ENCODE results near the gene RALGDS.
"Not testable (repeated sequence)": the region's sequence is repeated elsewhere in the genome, so short reads cannot be mapped to it uniquely, and the experiment has no call there.

RALGDS gene

DNA sequence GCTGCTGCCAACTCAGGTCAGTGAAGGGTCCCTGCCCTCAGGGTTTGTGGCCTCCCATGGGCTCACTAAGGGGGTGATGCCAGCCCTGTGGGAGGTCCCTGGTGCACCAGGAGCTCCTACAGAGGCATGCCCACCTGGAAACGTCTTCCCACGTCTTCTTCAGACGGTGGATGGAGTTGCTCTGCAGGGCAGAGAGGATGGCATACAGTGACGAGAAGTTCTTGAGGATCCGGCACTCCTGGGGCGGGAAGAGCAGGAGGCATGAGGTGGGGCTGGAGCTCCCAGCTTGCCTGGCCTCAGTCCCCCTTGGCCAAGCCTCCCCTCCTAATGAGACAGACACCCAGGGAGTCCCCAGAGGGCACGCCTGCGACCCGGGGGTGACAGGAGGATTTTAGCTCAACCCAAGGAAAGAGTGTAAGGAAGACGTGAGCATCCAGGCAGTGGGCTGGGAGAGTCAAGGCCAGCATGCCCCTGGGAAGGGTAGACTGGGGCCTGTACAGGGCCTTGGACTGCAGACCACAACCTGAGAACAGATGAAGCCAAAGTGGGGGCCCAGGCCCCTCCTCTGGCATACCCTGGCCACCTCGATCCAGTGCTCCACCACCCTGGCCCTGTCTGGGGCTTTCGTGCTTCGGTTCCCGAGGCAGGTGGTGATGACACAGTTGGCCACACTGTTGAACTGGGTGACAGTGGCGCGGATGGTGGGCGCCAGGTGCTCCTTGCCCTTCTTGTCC lies 14.4 kb downstream of the RALGDS start:
- no peak for DNase-seq (ENCODE audit: low read depth in 2 of 2)

DNA sequence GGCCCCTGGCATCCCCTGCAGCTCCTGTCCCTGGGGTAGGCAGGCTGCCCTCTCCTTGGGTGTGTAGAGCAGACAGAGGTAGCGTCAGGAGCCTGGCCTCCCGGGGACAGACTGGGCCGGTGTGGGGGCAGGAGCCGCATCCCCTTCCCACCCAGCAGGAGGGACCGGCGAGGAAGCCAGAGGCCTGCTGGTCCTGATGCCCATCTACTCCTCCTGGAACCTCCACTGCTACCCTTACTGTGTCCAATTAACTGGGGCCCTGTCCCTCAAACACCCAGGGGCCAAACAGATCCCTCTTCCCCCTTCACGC lies 15.6 kb downstream of the RALGDS start:
- no peak for DNase-seq (ENCODE audit: low read depth in 2 of 2)

DNA sequence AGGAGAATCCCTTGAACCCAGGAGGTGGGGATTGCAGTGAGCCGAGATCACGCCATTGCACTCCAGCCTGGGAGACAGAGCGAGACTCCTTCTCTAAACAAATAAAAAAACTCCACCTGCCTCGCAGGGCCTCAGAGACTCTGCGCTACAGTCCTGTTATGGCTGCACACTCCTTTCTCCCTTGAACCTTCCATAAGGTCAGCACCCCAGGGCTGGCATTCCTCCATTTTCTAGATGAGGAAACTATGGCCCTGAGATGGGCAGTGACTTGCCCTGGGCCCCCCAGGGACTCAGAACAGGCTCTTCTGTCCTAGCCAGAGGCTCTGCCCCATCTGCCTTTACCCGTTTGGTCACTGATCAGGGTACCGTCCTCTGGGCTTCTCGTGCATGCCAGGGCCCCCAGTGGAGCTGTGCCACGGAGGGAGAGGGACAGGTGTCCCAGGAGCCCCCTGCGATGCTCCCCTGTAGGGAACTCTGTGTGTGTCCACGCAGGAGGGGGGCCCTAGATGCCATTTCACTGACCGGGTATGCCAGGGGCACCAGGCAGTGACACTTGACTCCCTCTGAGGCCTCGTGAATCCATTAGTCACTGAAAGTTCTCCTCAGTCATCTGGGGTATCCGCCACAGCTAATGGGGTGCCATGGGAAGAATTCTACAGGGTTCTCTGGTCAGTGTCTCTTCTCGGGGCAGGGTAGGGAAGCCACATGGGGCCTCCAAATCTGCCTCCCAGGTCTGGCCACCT lies 16.2 kb downstream of the RALGDS start:
- no peak for DNase-seq (ENCODE audit: low read depth in 2 of 2)

DNA sequence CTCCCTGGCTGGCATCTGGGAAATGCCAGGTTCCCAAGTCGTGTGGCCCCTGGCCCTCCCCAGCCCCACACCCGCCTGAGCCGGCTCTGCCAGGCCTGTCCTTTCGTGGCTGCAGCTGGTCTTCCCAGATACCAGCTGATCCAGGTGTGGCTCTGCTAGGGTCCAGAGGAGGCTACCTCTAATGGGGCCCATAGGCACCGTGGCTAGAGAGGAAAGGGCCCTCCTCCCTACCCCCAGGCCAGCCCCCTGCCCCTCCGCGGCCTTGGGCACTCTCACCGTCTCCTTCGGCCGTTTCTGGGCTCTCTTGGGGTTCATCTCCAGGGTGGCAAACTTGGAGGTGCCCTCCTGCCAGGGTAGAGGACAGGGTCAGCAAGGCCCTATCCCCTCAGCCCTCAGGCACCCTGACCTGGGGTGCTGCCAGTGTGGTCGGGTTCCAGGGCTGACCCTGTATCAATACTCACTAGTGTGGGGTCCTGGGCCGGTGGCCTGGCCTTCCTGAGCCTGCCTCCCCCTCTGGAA lies 17.0 kb downstream of the RALGDS start:
- no peak for DNase-seq (ENCODE audit: low read depth in 2 of 2)

DNA sequence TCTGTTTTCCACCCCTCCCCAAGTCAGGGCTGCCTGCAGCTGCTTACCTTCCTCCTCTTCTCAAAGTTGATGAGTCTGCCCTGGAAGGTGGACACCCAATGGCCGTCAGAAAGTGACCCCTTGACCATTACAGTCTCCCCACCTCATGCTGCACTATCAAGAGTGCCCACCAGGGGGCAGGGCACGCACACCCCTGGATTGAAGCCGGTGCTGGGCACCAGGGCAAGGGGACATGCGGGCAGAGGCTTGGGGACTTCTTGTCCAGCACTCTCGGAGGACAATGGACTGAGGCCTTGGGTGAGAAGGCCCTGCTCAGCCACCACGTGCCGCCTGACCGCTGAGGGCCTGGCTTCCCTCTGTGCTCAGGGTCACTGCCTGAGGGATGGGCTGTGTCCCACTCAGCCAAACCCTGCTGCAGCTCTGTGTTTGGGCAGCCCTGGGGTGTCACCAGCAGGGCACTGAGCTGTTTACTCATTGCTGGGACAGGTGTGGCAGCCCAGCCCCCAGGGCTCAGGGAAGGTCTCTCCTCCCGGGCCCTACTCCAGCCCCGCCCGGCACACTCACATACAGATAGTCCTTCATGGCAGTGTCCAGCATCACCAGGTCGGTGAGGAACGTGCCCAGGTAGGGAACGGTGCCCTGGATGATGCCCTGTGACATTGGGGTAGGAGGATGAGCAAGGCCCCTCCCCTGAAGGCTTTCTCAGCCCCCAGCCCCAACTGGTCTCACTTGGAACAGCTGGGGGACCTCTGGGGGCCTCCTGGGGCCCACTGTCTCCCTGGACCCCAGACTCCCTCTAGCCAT lies 17.7 kb downstream of the RALGDS start:
- no peak for DNase-seq (ENCODE audit: low read depth in 2 of 2)

DNA sequence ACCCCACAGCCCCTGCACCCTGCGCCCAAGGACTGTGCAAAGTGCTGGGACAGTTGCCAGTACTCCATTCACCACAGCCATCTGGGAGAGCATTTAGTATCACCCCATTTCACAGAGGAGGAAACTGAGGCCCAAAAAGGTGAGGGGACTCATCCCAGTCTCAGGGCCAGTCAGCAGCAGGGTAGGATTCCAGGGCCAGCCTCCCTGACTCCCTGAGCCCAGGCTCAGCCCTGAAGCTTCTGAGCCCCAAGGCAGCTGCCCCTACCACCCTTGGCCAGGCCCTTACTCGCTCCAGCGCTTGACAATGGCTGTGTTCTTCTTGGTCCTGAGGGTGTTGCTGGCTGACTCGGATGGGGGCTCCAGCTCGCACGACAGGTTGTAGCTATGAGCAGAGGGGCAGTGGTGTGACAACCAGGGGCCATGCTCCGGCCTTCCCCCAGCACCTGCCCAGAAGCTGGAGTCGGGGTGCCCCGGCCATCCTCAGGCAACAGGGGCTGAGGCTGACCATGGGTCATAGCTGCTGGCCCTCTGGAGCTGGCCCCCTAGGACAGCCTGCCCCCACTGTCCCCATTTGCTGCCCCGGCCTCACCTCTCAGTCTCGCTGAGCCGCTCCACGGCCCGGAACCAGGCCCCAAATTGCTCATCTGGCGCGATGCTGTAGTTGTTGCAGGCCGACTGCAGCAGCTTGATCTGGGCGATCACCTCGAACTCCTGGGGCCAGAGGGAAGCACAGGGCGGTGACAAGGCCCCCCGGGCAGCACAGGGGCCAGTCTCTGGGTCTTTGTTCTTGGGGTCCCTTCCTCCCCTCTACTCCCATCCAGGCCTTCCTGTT lies 18.6 kb downstream of the RALGDS start:
- DNase-seq (ENCODE audit: low read depth in 2 of 2), result no peak

DNA sequence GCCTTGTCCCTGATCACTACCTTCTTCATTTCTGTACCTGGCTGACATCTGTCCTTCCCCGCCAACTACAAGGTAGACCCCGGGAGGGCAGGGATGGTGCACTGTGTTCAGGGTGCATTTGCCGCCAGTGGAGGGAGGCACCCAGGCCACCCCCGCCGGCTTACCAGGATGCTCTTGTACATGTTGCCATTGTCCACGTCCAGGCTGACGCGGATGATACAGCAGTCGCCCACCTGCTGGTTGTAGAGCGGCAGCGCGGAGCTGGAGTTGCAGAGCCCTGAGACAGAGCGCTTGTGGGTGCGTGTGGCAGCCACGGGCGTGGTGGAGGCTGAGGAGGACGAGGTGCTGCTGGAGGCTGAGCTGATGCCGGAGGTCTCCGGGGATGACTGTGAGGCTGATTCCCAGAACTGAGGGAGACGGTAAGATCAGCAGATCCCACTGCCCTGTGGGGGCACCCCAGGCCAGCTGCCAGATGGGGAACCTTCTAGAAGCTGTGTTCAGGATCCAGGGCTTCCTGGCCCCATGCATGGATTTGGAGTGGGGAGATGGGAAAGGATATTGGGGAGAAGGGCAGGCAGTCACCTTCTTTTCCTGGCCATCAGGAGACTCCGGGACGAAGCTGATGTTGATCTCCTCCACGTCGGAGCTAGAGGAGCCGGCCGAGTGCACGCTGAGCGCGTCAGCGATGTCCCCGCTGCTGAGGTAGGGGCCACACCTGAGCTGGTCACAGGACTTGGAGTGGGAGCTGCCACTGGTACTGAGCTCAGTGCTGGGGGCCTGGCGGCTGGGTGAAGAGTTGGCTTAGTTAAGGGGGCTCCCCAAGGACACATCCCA lies 19.5 kb downstream of the RALGDS start:
- no peak for DNase-seq (ENCODE audit: low read depth in 2 of 2)

DNA sequence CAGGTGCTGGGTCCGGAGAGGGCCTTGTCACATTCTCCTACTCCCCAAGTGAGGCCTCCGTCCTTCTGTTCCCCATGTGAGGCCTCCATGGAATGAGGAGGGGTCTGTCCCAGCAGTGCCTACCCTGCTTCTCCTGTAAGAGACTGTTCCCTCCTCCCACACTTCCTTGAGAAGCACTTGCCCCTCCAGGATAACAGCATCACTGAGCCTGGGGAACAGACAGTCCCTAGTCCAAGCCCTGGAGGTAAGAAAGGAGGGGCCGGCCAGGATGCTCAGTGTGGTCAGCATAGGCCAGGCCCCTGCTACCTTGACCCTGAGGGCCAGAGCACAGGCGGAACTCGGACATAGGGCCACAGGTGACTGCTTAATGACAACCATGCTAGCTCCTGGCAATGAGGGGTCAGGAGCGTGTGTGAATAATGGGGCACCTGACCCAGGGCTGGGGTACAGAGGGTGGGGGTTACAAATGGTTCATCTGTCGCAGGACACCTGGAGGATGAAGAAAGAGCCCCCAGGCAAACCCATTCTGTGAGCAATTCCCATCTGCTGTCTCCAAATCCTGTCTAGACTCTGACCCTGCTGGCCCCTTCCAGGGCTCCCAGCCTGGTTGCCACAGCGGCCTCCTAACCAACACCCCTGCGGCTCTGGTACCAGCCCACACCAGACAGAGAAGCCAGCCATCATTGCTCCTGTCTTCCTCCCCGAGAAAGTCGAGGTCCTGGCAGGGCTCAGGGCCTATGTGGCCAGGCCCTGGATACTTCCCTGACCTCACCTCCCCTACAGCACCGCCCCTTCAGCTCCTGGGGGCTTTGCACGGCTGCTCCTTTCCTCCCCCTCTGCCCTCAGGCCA lies 20.3 kb downstream of the RALGDS start:
- DNase-seq (ENCODE audit: low read depth in 2 of 2), result no peak

DNA sequence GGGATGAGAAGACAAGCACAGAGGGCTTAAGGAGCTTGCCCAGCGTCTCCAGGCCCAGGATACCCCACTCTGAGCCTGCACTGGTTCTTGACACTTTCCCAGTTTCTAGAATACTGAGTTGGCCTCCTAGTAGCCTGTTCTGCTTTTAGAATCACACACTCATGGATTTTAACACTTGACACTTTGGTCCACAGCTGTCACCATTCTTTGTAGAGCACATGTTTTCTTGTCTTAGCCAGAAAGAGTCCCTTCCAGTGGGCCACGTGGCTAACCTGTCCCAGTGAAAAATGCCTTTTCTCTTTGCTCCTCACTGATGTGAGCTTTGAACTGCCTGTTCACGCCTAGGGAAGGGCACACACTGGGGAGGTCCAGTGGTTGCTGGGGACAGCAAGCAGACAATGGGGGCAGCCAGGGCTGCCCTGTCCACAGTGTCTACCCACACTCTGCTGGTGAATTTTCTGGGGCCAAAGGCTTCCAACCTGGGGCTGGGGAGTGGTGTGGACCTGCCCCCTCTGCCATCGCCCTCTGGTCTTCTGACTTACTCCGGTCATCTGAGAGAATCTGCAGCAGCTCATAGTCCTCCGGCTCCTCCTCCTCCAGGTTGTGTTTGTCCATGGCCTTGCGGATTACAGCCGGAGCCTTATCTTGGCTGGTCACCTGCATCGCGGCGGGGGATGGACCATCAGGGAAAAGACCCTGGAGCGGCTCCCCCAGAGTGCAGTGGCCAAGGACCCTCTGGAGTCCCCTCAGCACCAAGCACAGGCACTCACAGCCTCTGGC lies 21.1 kb downstream of the RALGDS start:
- no peak for DNase-seq (ENCODE audit: low read depth in 2 of 2)

DNA sequence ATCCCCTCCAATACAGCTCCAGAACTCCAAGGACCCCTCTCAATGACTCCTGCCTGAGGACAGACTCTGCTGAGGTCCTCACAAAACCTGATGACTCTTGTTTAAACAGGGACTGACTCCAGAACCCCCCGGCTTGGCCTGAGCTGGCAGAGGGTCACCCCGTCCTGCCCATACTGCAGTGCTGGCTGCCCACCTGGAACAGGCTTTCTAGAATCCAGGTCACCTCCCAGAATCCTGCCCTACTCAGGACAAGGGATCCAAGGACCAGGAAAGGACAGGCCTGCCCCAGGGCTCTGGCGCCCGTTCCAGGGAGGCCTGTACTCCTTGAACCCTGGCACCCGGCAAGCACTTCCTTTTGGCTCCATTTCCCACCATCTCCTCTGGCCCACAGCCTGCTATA lies 22.2 kb downstream of the RALGDS start:
- DNase-seq (ENCODE audit: low read depth in 2 of 2), result no peak

DNA sequence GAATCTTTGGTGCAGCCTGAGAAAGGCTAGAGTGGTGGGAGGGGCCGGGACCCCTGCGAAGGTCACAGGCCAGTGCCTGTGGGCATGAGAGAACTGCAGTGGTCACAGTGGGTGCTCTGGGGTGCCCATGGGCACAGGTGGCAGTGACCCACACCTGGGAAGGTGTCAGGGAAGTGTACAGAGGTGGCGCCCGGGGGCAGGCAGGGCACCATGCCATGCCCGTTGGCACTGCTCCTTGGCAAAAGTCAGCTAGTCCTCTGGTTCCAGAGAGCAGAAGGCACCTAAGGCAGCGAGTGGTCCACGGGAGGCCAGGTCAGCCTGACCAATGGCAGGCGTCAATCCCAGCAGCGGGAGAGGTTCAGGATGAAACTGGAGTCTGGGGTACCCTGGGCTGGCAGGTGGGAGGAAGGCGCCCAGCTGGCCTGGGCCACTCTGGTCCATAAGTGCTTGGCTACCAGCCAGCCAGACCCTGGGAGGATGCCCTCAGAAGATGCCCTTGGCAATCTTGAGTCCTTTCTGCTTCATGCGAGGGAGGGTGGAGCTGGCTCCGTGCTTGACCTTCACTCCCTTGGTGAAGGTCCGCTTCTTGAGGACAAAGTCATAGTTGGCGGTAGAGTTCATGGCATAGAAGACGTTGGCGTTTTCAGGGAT lies 22.8 kb downstream of the RALGDS start:
- no peak for DNase-seq (ENCODE audit: low read depth in 2 of 2)

DNA sequence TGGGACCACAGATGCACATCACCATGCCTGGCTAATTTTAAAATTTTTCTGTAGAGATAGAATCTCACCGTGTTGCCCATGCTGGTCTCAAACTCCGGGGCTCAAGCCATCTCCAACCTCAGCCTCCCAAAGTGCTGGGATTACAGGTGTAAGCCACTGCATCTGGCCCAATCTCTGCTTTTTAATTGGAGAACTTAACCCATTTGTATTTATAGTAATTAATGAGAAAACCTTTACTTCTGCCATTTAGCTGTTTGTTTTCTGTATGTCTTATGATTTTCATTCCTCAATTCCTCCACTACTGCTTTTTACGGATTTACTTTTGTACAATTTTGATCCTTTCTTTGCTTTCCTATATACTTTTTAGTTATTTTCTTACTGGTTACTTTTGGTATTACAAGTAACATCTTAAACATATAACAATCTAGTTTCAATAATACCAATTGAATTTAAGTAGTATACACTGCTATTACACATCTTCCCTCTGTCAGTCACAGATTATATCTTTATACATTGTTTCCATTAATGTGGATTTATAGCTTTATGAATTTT lies 26.1 kb downstream of the RALGDS start:
- no peak for DNase-seq (ENCODE audit: low read depth in 2 of 2)

DNA sequence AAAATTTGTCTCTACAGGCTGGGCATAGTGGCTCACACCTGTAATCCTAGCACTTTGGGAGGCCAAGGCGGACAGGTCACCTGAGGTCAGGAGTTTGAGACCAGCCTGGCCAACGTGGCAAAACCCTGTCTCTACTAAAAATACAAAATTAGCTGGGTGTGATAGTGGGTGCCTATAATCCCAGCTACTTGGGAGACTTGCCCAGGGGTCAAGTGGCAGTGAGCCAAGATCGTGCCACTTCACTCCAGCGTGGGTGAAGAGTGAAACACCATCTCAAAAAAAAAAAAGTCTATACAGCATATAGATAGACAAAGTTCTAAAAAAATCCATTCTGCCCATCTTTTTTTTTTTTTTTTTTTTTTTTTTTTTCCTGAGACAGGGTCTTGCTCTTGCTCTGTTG lies 26.7 kb downstream of the RALGDS start:
- not testable (repeated sequence) for DNase-seq (ENCODE audit: low read depth in 2 of 2)

DNA sequence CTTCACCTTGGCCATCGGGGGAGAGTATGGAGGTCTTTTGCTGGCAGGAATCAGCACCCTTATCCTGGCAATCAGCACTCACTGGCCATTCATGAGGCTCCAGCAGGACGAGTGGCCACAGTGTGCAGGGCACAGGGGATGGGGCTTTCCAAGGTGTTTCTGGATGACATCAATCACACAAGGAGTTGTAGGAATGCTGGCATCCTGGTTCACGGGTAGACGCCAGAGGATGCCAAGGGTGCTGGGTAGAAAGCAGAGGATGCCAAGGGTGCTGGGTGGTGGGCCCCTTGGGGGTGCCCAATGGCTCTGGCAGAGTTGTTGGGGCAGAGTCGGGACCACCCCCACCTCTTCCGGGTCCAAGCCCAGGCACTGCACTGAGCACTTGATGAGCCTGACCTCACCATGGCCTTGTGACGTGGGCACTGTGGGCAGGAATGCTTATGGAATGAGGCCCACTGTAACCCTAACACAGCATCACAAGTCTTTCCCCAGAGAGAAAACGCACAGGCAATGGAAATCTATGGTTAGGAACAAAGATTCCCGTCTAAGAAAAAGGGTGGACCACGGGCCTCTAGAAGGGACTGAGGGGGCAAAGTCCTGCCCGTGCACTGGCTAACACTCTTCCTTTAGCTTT lies 30.2 kb downstream of the RALGDS start:
- DNase-seq (ENCODE audit: low read depth in 2 of 2), result no peak

DNA sequence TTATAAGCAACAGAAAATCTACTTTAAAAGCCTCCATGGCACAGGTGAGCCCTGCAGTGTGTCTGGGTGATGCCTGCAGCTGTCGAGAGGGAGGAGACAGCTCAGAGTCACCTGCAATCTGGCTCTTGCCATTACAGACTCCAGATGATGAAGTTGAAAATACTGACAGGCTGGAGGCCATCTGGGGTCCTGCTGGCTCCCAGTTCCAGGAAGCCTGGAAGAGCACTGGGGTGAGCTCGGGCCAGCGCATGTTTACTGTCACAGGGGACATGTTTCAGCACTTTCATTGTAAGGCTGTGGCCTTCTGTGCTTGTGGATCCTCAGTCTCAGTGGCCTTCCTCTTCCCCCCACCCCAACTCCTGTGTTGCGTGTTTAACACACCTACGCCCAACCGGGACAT lies 30.9 kb downstream of the RALGDS start:
- no peak for DNase-seq (ENCODE audit: low read depth in 2 of 2)

DNA sequence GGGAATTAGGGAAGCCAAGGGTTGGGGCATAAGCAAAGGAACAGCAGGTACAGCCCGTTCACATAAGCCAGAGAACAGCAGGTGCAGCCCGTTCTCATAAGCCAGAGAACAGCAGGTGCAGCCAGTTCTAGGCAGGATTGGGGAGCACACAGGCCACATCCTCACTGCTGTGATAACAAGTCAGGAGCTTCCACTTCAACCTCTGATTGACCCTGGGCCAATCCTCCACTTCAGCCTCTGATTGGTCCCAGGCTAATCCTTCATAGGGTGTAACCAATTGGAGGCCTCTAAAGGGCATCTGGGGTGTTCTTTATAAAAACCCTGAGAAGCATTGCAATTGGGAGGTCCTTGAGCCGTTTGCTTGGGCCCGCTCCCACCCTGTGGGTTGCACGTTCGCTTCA lies 31.8 kb downstream of the RALGDS start:
- DNase-seq (ENCODE audit: low read depth in 2 of 2), result no peak

DNA sequence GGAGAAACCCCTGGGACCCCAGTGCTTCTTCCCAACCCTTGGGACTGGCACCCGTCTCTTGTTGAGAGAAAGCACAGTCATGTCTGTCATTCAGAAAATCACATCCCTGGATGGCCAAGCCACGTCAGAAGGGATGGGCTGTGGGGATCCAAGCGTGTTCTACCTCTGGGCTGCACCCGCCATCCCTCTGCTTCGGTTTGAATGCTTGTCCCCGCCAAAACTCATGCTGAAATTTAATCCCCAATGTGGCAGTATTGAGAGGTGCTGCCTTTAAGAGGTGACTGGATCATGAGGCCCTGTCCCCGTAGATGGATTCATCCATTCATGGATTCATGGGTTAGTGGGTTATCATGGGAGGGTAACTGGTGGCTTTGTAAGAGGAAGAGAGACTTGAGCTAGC lies 32.3 kb downstream of the RALGDS start:
- DNase-seq (ENCODE audit: low read depth in 2 of 2), result no peak

Data from stimulated activated CD4-positive, alpha-beta T cell treated with anti-CD3 and anti-CD28 coated beads, Interleukin-15, amount 100 ng/mL, for 48 hours (primary cell).